RWPE1 (cell line): ENCODE measurements around the gene PRKACG.

Experiments used
- CTCF ChIA-PET: fragments of 350-600 bp; sonication (Branson Sonifier 250); formaldehyde crosslinking; extraction: SDS; loops from one replicate; lab custom pipeline; 2021; lab: Yijun Ruan, JAX
- POLR2A ChIA-PET: fragments of 400-600 bp; formaldehyde crosslinking; extraction: SDS; loops from one replicate; lab custom pipeline; 2020; ENCODE audit warnings: antibody characterized with exemption; ENCODE audit not compliant: low non-redundant PET; lab: Yijun Ruan, JAX
- DNase-seq: peaks from one replicate; pipeline ENCODE4 v3.0.0; 2012; ENCODE audit warnings: low spot score
- H3K27ac ChIP-seq: fragments of 450-650 bp; 2 replicates; pipeline ENCODE4 v1.5.1; 2017
- CTCF ChIP-seq: fragments of 450-650 bp; conservative IDR thresholded peaks from 2 replicates; pipeline ENCODE4 v1.5.1; 2017; ENCODE audit warnings: low read depth, mild to moderate bottlenecking

PRKACG gene

GRCh38 chr9:68964102-68964541 is 49.8 kb downstream of the PRKACG start:
- no peak for TF ChIP-seq CTCF
- ChIA-PET POLR2A (no interaction called here), CTCF (interaction anchor here (0.6 kb wide), 1 partner anchor 447 kb away, joined by 3 read pairs; no protein-coding TSS in a partner anchor)
- DNase-seq = no peak
- H3K27ac ChIP-seq = no peak overlapping the region

- no peak for DNase-seq
- CTCF ChIA-PET = interaction anchor here (0.6 kb wide), 1 partner anchor 73 kb away, joined by 4 read pairs; no protein-coding TSS in a partner anchor
- no peak for TF ChIP-seq CTCF
- POLR2A ChIA-PET = no interaction called here
- H3K27ac ChIP-seq = no peak overlapping the region
These were observed 50.5 kb downstream of the PRKACG start for GRCh38 chr9:68963416-68963815.
